GM21360 (cell line): ENCODE results near the gene BTBD10.
"Not testable (repeated sequence)": the region's sequence is repeated elsewhere in the genome, so short reads cannot be mapped to it uniquely, and the experiment has no call there.

Experiments used
- ATAC-seq: cut with Tn5 transposase; IDR thresholded peaks from one replicate; pipeline ENCODE4 v1.9.1; 2021; ENCODE audit warnings: mild to moderate bottlenecking, moderate library complexity; ENCODE audit not compliant: unreplicated experiment

BTBD10 gene

DNA sequence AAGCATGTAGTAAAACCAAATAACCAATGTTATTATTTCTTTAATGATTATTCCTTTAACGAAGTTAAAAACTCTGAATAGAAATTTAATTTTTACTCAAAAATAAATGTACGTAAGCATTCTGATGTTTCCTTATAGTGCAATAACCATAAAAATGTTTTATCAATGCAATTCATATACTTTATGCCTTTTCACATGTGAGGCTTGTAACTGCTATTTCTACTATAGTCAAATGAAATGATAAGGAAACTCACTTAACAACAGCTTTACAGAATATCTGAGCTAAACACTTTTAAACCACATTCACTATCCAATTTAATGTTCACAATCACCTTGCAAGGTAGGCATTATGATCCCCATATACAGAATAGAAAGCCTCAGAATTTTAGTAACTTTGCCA, 17.4 kb downstream of the BTBD10 start:
- no peak for ATAC-seq

DNA sequence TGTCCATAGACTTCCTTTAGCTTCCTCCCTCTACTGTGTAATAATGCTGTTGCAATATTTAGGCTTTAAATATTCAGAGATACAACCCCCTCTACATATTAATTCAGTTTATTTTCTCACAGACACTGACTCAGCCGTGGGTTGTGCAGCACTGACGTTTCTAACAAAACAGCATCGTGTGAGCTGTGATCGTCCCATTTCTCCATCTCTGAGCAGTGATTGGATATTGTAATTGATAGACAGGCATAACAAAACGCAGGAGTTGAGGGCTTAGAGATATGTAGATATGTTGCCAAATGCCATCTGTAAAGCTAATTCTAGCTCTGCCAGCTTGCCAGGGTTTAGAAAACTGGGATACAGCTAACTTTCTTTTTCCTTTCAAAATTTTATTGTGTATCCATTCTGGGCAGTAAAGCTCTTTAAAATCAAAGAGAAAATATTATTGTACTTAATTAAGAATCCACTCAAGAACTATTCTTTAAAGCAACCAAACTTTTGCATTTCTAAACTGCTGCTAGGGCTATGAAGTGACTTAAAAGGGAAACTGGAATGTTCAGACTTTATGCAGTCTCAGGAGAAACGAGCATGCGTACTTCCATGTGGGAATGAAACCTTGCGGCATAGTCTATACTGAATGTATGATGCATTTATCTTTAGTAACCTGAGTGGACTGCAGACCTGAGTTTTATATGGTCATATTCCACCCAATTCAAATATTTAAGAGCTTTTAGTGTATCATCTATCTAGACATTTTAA, 22.7 kb downstream of the BTBD10 start:
- no peak for ATAC-seq

DNA sequence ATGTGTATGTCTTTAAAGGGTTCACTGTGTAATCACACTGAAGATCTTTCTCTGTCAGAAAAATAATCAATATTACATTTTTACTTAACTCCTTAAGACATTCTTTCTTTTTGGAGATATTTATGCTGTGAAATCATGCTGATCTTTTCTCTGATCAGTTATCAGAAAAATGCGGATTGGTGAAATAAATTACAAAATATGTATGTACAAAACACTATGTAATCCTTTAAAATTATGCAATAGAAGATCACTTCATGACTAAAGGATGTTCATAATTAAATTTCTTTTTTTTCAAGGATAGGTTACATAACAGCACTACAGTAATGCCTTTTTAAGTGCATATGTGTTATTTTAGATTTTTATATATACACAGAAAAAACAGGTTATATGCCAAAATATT, 24.7 kb downstream of the BTBD10 start:
- no peak for ATAC-seq

DNA sequence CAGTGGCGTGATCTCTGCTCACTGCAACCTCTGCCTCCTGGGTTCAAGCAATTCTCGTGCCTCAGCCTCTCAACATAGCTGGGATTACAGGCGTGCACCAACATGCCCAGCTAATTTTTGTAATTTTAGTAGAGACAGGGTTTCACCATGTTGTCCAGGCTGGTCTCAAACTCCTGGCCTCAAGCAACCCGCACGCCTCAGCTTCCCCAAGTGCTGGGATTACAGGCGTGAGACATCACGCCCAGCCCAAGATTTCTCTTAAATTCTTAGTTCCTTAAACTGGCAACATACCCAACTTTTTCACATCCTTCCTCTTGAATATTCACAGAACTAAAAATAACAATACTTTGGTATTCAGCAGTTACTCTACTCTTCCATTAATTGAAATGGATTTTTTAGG, 26.2 kb downstream of the BTBD10 start:
- ATAC-seq = not testable (repeated sequence)

DNA sequence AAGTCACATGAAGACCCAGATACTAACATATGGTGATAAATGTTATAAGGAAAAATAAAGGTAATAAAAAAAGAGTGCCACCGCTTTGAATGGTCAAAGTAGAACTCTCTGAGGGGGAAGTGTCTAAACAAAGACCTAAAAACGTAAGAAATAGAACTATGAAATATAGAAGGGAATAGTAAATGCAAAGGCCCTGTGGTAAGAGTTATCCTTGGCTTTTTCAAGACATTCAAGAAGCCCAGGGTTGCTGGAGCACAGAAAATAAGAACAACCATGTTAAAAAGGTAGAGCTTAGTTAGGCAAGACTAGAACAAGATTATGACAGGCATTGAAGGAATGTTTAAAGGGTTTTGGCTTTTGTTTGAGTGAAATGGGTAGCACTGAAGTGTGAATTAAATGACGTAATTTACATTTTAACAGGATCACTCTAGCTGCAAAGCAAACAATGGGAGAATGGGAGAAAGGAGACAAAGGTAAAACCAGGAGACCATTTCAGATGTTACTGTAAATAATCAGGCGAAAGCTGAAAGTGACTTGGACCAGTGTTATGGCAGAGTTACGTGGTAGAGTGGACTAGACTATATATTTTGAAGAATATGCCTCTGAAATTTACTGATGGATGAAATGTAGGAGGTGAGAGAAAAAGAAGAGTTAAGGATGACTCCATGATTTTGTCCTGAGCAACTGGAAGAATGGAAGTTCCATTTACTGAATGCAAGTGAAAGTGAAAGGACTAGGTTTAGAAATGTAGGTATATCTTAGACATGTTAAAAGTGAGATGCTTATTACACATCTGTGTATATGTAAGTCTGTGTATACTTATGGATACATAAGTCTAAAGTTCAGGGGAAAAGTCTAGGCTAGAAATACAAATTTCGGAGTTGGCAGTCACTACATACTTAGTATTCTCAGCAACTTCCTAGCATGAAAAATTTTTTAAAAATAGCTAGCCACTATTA, 28.5 kb downstream of the BTBD10 start:
- no peak for ATAC-seq

DNA sequence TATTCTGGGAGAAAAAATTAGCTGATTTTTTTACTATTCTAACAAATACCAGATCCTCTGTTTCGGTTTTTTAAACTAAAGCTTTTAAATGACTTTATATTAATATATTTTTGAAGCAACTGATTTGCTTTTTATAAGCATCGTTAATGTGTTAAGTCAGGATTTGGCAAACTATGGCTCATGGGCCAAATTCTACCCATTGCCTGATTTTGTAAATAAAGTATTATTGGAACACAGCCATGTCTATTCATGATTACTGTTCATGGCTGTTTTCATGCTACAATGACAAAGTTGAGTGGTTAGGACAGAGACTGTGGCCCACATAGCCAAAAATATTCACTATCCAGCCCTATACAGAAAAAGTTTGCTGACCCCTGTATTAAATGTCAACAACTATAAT, 29.6 kb downstream of the BTBD10 start:
- ATAC-seq = no peak

DNA sequence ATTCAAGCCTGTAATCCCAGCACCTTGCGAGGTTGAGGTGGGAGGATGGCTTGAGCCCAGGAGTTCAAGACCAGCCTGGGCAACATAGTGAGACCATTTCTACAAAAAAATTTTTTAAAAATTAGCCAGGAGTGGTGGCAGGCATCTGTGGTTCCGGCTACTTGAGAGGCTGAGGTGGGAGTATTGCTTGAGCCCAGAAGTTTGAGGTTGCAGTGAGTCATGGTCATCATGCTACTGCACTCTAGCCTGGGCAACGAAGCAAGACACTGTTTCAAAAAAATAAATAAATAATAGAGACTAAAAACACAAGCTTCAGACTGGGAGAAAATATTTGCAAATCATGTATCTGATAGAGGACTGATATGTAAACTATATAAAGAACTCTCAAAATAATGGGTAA, 33.2 kb downstream of the BTBD10 start:
- no peak for ATAC-seq

DNA sequence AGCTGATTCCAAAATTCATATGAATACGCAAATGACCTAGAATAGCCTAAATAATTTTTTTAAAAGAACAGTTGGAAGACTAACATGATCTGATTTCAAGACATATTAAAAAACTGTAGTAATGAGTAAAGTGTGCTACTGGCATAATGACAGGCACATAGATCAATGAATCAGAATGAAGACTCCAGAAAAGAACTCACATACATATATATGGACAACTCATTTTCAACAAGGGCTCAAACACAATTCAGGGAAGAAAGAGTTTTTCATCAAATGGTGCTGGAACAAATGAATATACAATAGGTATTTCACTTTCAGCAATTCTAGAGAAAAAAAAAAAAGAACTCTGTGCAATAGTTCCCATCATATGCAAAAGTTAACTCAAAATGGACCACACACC, 33.7 kb downstream of the BTBD10 start:
- no peak for ATAC-seq

DNA sequence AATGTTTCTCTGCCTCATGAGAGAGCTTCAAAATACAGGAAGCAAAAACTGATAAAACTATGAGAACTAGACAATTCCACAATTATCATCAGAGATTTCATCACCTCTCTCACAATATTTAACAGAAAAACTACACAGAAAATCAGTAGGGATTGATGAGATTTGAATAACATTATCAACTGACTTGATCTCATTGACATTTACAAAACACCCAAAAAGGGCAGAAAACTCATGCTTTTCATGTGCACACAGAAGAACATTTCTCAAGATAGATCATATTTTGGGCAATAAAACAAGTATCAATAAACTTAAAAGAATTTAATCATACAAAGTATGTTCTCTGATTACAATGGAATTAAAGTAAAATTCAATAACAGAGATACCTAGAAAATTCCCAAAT, 35.6 kb downstream of the BTBD10 start:
- no peak for ATAC-seq

DNA sequence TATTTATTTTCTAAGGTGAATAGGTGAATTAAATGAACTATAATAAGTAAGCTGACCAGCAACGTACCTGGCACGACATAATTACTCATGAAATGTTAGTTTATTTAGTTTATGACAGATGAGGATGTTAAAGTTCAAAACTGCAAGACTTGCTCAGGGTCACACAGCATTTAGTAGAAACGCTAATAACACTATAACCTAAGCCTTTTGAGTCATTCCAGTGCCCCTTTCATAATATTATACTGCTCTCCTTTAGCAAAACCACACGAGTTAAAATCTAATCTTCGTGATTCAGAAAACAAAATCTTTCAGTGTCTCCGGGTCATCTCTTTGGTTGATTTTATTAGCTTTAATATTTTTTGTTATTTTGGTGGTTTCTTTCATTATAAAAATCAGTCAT, 39.6 kb downstream of the BTBD10 start:
- ATAC-seq = no peak

DNA sequence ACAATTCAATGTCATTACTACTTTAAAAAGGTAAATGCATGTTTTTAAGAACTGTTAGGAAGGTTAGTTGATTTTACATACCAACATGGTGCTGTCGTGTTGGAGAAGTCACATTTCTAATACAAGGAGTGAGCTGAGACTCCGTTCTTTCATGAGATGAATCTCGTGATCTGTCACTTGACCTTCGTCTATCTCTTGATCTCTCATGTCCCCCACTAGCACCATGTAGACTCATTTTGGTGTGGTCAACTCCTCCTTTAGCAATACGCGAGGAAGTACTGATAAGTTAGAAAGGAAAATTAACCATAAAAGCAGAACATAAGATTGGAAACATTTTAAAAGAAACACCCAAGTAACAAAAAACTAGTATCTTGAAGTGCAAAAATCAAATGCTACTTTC, 41.5 kb downstream of the BTBD10 start:
- ATAC-seq = no peak

DNA sequence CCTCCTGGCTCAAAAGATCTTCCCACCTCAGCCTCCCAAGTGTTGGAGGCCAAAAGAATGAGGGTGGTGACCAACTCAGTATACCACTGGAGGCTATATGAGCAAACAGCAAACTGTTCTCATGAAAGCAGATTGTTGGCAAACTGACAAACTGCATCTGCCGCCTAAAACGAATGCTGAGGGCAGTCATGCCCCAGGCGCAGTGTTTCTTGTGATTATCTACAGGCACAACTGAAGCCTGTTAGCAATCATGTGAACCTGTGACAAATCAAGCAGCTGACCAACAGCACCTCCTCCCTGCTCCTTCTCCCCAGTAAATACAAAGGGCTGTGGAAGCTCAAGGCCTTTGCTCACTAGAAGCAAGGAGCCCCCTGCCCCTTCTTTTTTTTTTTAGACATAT, 47.8 kb downstream of the BTBD10 start:
- no peak for ATAC-seq

DNA sequence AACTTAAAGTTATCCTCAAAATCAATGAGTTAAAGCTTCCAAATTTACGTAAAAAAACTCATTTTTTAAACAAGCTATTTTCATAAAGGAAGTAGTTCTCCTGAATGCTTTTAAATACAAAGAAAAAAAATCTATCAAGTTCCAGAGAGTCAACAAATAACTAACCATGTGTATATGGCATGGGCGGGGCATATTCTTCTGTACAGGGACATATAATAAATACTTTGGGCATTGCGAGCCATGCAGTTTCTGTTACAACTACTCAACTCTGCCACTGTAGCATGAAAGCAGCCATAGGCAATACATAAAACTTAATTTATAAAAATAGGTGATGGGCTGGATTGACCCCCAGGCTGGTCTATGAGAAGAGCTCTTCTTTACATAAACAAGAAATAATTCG, 57.8 kb downstream of the BTBD10 start:
- no peak for ATAC-seq

DNA sequence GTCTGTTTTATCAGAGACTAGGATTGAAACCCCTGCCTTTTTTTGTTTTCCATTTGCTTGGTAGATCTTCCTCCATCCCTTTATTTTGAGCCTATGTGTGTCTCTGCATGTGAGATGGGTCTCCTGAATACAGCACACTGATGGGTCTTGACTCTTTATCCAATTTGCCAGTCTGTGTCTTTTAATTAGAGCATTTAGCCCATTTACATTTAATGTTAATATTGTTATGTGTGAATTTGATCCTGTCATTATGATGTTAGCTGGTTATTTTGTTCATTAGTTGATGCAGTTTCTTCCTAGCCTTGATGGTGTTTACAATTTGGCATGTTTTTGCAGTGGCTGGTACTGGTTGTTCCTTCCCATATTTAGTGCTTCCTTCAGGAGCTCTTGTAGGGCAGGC, 64.7 kb downstream of the BTBD10 start:
- ATAC-seq = not testable (repeated sequence)

DNA sequence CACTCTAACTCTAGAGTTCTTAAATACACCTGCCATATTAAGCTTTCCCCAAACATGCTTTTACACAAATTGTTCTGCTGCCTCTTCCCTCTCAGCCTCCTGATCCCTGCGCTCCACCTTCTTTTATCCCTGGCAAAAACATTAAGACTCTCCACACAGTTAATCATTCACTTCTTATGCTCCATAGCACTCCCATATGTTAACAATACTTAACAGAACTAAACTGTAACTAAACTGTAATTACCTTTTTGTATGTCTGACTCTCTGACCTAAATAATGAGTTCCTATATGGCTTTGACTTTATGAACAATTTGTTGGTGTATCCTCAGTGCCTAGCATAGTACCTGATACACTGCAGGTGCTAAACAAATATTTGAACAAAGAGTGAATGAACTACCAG, 71.8 kb downstream of the BTBD10 start:
- ATAC-seq = no peak

DNA sequence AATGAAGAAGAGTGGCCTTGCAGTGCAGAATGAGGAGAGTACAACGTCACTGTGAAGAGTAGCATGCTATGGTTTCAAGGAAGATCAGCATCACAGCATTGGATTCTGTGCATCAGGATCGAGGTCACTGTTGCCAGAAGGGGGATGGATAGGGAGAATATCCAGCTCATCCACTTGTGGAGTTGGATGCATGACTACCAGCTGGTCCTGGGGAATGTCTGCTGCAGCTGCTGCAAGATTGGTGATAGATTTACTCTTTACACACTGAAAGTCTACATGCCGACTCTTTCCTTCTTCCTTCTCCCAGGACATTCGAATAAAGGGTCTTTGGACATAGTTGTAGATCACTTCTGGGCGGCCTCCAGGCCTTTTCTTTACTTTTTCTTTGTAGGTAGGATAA, 74.3 kb downstream of the BTBD10 start:
- no peak for ATAC-seq

DNA sequence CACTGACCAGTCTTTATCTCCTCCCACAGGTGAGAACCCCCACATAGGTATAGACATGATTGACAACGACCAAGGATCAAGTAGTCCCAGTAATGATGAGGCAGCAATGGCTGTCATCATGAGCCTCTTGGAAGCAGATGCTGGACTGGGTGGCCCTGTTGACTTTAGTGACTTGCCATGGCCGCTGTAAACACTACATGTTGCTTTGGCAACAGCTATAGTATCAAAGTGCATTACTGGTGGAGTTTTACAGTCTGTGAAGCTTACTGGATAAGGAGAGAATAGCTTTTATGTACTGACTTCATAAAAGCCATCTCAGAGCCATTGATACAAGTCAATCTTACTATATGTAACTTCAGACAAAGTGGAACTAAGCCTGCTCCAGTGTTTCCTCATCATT, 76.5 kb downstream of the BTBD10 start:
- ATAC-seq = no peak

DNA sequence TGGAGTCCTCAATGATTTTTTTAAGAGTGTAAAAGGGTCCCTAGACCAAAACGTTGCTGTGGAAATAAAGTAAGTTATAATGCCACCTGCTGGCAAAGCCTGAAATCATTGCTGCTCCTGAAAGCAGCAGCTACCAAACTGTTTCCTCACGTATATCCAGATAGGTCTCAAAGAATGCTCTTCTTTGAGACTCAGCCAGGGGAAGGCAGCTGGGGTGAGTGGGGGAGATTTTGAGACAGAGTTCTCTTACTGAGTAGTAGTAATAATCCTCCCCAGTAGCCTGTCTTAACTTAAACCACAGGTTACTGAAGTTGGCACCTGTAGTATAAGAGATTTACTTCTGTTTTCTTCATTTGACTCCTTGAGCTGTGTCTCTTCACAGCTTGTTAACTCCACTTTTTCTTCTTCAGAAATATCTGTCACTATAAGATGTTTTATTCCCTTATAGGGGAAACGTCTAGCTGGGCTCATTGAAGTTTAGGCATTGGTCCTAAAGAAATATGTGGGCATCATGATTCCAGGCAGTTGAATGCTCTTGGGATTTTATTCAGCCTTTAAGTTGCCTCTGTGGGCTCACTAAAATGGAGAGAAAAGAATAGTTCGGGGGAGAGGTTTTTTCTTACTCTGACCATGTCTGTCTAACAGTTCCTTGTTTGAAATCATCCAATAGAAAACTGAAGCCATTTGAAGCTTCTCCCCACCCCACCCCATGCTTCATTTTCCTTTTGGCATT, 77.9 kb downstream of the BTBD10 start:
- no peak for ATAC-seq

DNA sequence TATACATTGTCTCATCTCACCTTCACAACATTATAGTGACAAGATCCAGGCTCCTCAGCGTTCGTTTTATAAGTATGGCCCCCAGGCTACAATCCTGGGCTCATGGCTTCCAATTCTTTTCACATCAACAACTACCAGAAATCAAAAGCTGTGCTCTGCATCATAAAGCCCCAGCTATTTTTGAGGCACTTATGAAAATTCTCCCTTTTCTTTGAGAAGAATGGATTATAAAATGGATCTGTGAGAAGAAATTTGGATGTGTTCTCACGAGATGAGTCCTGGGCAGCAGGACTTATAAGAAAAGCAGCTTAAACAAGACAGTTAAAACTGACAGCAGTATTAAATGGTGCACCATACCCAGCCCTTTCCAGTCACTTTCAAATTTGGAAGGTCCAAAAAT, 80.3 kb downstream of the BTBD10 start:
- no peak for ATAC-seq

DNA sequence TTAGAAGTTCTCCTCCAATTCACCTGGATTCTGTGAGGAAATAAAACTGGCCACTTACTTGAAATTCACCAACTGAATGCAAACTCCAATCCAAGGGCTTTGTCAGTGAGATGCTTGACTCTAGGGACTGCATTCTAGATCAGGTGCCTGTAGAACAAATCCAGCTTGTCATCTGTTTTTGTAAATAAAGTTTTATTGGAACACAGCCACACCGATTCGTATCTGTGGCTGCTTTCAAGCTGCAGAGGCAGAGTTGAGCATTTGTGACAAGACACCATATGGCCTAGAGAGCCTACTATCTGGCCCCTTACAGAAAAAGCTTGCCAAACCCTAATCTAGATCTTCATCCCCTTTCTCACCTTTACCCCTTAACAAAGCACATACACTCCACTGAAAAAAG, 82.3 kb downstream of the BTBD10 start:
- no peak for ATAC-seq

DNA sequence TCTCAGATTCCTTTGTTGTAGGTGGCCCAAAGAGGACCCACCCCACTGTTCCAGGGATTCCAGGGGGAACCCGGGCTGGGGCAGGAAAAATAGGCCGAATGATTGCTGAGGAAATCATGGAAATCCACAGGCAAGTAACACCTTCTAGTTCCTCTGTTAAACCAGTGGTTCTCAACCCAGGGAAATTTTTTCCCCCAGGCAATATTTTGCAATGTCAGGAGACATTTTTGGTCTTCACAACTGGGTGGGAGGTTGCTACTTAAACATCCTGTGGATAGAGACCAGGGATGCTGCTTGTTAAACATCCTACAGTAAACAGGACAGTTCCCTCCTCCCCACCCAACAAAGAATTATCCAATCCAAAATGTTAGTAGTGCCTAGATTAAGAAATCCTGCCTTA, 84.7 kb downstream of the BTBD10 start:
- ATAC-seq = no peak

DNA sequence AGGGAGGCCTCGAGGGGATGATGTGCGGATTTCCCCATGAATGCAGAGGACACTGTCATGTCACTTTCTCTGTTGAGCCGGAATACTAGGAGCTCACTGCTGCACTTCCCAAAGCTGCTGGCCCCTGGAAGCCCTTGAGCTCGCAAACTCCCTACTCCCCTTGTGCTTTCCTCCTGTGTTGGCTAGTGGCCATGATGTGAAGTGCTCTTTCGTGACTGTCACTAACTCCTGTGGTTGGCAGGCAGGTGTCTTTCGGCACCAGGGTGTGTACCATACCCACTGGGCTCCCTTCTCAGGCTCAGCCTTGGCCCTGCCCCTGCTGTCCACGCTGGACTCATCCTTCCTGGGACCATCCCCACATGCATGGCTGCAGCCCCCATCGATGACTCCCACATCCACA, 86.2 kb downstream of the BTBD10 start:
- ATAC-seq = no peak
